Mesenchymal stem cell (in vitro differentiated cells and primary cell): ENCODE results near the gene RNU5D-1.
A peak's percentile ranks its signal among the peaks of the same experiment; 100 is the strongest.

Experiments used
- DNase-seq: peaks from one replicate; pipeline ENCODE4 v3.0.0-alpha.2; 2013
- H2AFZ ChIP-seq: one replicate; pipeline ENCODE4 v1.6.1; 2013; ENCODE audit warnings: low read depth, mild to moderate bottlenecking, control low read depth, inconsistent platforms, low read length, moderate library complexity
- H2AK5ac ChIP-seq: 2 replicates; pipeline ENCODE4 v1.6.1; 2013; ENCODE audit warnings: low read length, moderate library complexity, mild to moderate bottlenecking, inconsistent platforms; ENCODE audit not compliant: severe bottlenecking
- H2BK120ac ChIP-seq: one replicate; pipeline ENCODE4 v1.6.1; 2013; ENCODE audit warnings: low read depth, mild to moderate bottlenecking, inconsistent platforms, low read length, moderate library complexity
- H2BK12ac ChIP-seq, 2 experiments: one replicate each; pipeline ENCODE4 v1.6.1; 2013; ENCODE audit warnings: inconsistent platforms in 2 of 2, low read length in 2 of 2, mild to moderate bottlenecking in 2 of 2, moderate library complexity in 2 of 2, control low read depth in 1 of 2
- H2BK15ac ChIP-seq: one replicate; pipeline ENCODE4 v1.6.1; 2013; ENCODE audit warnings: mild to moderate bottlenecking, low read depth, inconsistent platforms; ENCODE audit not compliant: poor library complexity, severe bottlenecking
- H2BK5ac ChIP-seq: 2 replicates; pipeline ENCODE4 v1.6.1; 2013; ENCODE audit warnings: low read depth, mild to moderate bottlenecking, low read length, control low read depth, inconsistent platforms; ENCODE audit not compliant: poor library complexity, severe bottlenecking
- H3K14ac ChIP-seq, 2 experiments: one replicate each; pipeline ENCODE4 v1.6.1; 2013; ENCODE audit warnings: inconsistent platforms in 2 of 2, low read length in 2 of 2, control low read depth in 1 of 2, mild to moderate bottlenecking in 1 of 2, moderate library complexity in 1 of 2
- H3K18ac ChIP-seq, 2 experiments: one replicate each; pipeline ENCODE4 v1.6.1; 2013; ENCODE audit warnings: inconsistent platforms in 2 of 2, low read length in 2 of 2, control low read depth in 1 of 2, low read depth in 1 of 2, mild to moderate bottlenecking in 1 of 2
- H3K23ac ChIP-seq, 2 experiments: one replicate each; pipeline ENCODE4 v1.6.1; 2013; ENCODE audit warnings: inconsistent platforms in 2 of 2, low read length in 2 of 2, mild to moderate bottlenecking in 2 of 2, moderate library complexity in 2 of 2, control low read depth in 1 of 2
- H3K27ac ChIP-seq: 2 replicates; pipeline ENCODE4 v1.5.1; 2013; ENCODE audit warnings: mild to moderate bottlenecking, moderate library complexity, low read length, control low read depth, inconsistent platforms; ENCODE audit not compliant: poor library complexity, severe bottlenecking
- H3K27me3 ChIP-seq, 2 experiments: 2 replicates each; pipeline versions ENCODE4 v1.6.1 to v1.7.0; 2013; ENCODE audit warnings: low read length in 2 of 2, mild to moderate bottlenecking in 2 of 2, moderate library complexity in 2 of 2, control low read depth in 1 of 2, inconsistent platforms in 1 of 2; ENCODE audit not compliant: control insufficient read depth in 1 of 2, insufficient read depth in 1 of 2
- H3K36me3 ChIP-seq, 2 experiments: 2 replicates each; pipeline versions ENCODE4 v1.6.1 to v1.7.0; 2013; ENCODE audit warnings: low read length in 2 of 2, control low read depth in 1 of 2, inconsistent platforms in 1 of 2, low read depth in 1 of 2, mild to moderate bottlenecking in 1 of 2; ENCODE audit not compliant: insufficient read depth in 2 of 2, control insufficient read depth in 1 of 2
- H3K4ac ChIP-seq, 2 experiments: one replicate each; pipeline ENCODE4 v1.6.1; 2013; ENCODE audit warnings: inconsistent platforms in 2 of 2, low read length in 2 of 2, mild to moderate bottlenecking in 2 of 2, moderate library complexity in 2 of 2, control low read depth in 1 of 2, low read depth in 1 of 2
- H3K4me1 ChIP-seq: 2 replicates; pipeline ENCODE4 v1.6.1; 2013; ENCODE audit warnings: low read depth, low read length, control low read depth; ENCODE audit not compliant: control insufficient read depth, insufficient read depth
- H3K4me2 ChIP-seq: 2 replicates; pipeline ENCODE4 v1.6.1; 2013; ENCODE audit warnings: low read length, mild to moderate bottlenecking, inconsistent platforms; ENCODE audit not compliant: poor library complexity, severe bottlenecking
- H3K4me3 ChIP-seq, 2 experiments: 2 replicates each; pipeline versions ENCODE4 v1.5.1 to v1.7.0; 2013; ENCODE audit warnings: low read length in 2 of 2, mild to moderate bottlenecking in 2 of 2, control low read depth in 1 of 2, low read depth in 1 of 2; ENCODE audit not compliant: insufficient read depth in 1 of 2
- H3K79me1 ChIP-seq: replicated peaks from 2 replicates; pipeline ENCODE4 v1.6.1; 2013; ENCODE audit warnings: mild to moderate bottlenecking, control low read depth, low read length, inconsistent platforms; ENCODE audit not compliant: poor library complexity, severe bottlenecking
- H3K9ac ChIP-seq: 2 replicates; pipeline ENCODE4 v1.7.0; 2013; ENCODE audit warnings: mild to moderate bottlenecking, low read length, moderate library complexity
- H3K9me3 ChIP-seq: 2 replicates; pipeline ENCODE4 v1.7.0; 2013; ENCODE audit warnings: mild to moderate bottlenecking, low read length; ENCODE audit not compliant: control insufficient read depth
- H4K8ac ChIP-seq: one replicate; pipeline ENCODE4 v1.6.1; 2013; ENCODE audit warnings: inconsistent platforms, mild to moderate bottlenecking, low read length, moderate library complexity
- H4K91ac ChIP-seq: one replicate; pipeline ENCODE4 v1.6.1; 2013; ENCODE audit warnings: mild to moderate bottlenecking, low read length, inconsistent platforms
- WGBS: methylation state at CpG from one replicate; pipeline ENCODE4 v1.1.7; 2013; ENCODE audit warnings: mixed read lengths; 5-methylcytosine and 5-hydroxymethylcytosine counted together

The RNU5D-1 gene

DNA sequence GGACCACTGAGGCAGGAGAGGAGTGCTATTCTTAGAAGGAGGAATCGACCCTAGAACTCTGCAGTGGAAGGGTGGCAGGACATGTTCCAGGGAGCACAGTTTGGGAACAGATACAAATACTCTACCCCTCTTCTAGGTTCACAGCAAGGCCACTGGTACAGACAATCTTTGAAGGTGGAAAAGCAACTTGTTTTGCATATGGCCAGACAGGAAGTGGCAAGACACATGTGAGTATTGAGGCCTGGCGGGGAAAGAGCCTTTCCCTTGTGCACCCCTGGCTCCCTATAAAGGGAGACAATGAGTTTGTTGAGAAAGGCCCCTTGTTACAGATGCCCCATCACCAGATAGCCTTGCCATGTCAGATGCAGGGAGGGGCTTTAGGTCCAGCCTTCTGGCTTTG, 26.4 kb upstream of the RNU5D-1 start:
- Histone ChIP-seq H3K9ac (no peak overlapping the region), H3K4me1 (no peaks in the 10 kb centered on the region), H2BK120ac (no peak overlapping the region), H4K91ac (no peak overlapping the region), H2BK12ac (no peak overlapping the region), H3K4ac (no peak overlapping the region), H2AFZ (no peak overlapping the region), H3K23ac (no peak overlapping the region), H3K27ac (no peak overlapping the region), H3K36me3 (peaks cover 39 to 48% of the 10 kb centered on the region in 2 experiments), H3K9me3 (no peaks in the 10 kb centered on the region), H3K14ac (no peak overlapping the region), H3K27me3 (no peaks in the 10 kb centered on the region), H2AK5ac (no peak overlapping the region), H3K4me3 (no peak overlapping the region), H3K79me1 (peaks cover 6% of the 10 kb centered on the region), H3K18ac (no peak overlapping the region), H4K8ac (no peak overlapping the region), H2BK15ac (no peak overlapping the region), H3K4me2 (no peak overlapping the region), H2BK5ac (no peak overlapping the region)
- no peak for DNase-seq
- 100% methylated on average over 2 of the region's 2 CpGs for WGBS

DNA sequence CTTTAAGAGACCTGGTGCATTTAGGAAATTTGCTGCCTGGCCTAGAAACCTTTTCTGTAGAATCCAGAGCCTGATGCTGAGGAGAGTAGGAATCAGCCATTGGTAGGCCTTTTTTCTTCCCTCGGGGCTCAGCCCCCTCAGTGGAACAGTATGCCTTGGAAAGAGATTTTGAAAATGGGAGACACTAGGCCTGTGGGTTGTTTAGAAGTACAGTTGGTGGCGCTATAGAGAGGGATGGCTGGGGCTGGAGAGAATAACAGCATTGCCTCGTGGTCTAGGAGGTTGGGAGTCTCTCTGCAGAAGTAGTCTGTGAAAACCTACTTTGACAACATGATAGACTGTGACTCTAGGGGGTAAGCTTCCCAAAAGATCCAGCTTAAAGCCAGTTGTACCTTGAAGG, 16.9 kb upstream of the RNU5D-1 start:
- H3K9ac ChIP-seq: no peak overlapping the region
- no peaks in the 10 kb centered on the region for H3K9me3 ChIP-seq
- H3K4me3 ChIP-seq: no peak overlapping the region
- no peak for DNase-seq
- 90% methylated on average over 3 of the region's 3 CpGs for WGBS
- H3K27ac ChIP-seq: no peak overlapping the region
- H3K27me3 ChIP-seq: no peaks in the 10 kb centered on the region
- H3K23ac ChIP-seq: no peak overlapping the region
- no peak overlapping the region for H2AK5ac ChIP-seq
- peaks cover 31% of the 10 kb centered on the region for H3K79me1 ChIP-seq
- no peak overlapping the region for H3K14ac ChIP-seq
- no peaks in the 10 kb centered on the region for H3K4me1 ChIP-seq
- H4K91ac ChIP-seq: no peak overlapping the region
- H2BK120ac ChIP-seq: no peak overlapping the region
- no peak overlapping the region for H2AFZ ChIP-seq
- H3K4ac ChIP-seq: no peak overlapping the region
- no peak overlapping the region for H2BK5ac ChIP-seq
- H2BK15ac ChIP-seq: no peak overlapping the region
- no peak overlapping the region for H4K8ac ChIP-seq
- no peak overlapping the region for H3K18ac ChIP-seq
- H3K4me2 ChIP-seq: no peak overlapping the region
- H2BK12ac ChIP-seq: no peak overlapping the region
- H3K36me3 ChIP-seq: peaks cover 6 to 23% of the 10 kb centered on the region in 2 experiments

DNA sequence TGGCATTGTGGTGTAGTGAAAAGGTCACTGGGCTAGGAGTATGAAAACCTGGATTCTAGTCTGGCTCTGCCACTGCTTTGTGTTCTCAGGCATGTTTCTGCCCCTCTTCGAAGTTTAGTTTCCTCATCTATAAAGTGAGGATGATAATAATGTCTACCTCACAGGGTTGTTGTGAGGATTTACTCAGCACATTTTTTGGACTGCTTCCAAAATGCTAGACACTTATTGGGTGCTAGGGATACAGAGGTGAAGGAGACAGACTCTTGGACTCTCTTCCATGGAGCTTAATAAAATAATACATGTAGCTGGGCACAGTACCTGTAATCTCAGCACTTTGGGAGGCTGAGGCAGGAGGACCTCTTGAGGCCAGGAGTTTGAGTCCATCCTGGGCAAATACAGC, 12.2 kb upstream of the RNU5D-1 start:
- Histone ChIP-seq H3K4me3 (no peak overlapping the region), H3K4ac (no peak overlapping the region), H3K4me2 (no peak overlapping the region), H3K36me3 (peaks cover 0 to 10% of the 10 kb centered on the region in 2 experiments), H3K9me3 (no peaks in the 10 kb centered on the region), H3K79me1 (peaks cover 33% of the 10 kb centered on the region), H3K9ac (no peak overlapping the region), H2AK5ac (no peak overlapping the region), H3K27ac (no peak overlapping the region), H4K8ac (peak overlapping the region; percentile 4), H2BK15ac (no peak overlapping the region), H2BK5ac (no peak overlapping the region), H3K18ac (no peak overlapping the region), H3K27me3 (no peaks in the 10 kb centered on the region), H3K23ac (no peak overlapping the region), H2AFZ (no peak overlapping the region), H3K4me1 (peaks cover 6% of the 10 kb centered on the region), H3K14ac (no peak overlapping the region), H2BK120ac (no peak overlapping the region), H4K91ac (no peak overlapping the region), H2BK12ac (no peak overlapping the region)
- WGBS: 100% methylated on average over 1 of the region's 1 CpG
- DNase-seq: no peak

DNA sequence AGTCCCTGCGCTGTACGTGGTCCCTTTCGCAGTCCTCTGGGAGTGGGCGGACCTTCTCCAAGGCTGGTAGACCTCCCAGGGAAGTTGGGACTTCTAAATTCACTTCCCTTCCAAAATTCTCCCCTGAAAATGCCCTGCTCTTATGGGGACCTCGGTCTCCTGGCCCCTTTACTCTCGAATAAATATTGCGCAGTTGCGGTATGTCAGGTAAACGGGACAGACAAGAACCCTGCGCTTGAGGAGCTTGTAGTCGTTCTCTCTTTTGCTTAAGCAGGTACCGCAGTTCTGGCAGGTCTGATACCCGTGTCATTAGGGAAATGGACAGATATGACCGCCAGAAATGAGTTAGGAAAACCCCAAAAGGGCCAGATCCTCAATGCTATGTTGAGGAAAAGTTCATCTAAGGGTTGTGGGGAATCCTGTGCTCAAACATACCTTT, 9.2 kb upstream of the RNU5D-1 start:
- Histone ChIP-seq H3K9ac (peak overlapping the region; percentile 96), H2AFZ (peak overlapping the region; percentile 94), H2BK12ac (no peak overlapping the region)

More for the DNA sequence above, 9.2 kb upstream of the RNU5D-1 start:
- peaks cover 6% of the 10 kb centered on the region for H3K4me1 ChIP-seq
- H4K8ac ChIP-seq: no peak overlapping the region
- H4K91ac ChIP-seq: no peak overlapping the region
- H3K23ac ChIP-seq: peak overlapping the region in 1 of 2 experiments; percentile 37
- no peaks in the 10 kb centered on the region for H3K9me3 ChIP-seq
- no peaks in the 10 kb centered on the region for H3K36me3 ChIP-seq
- no peak overlapping the region for H3K4ac ChIP-seq
- H3K27me3 ChIP-seq: no peaks in the 10 kb centered on the region
- WGBS: 2% methylated on average over 14 of the region's 14 CpGs
- no peak overlapping the region for H2AK5ac ChIP-seq
- H3K27ac ChIP-seq: no peak overlapping the region
- H3K79me1 ChIP-seq: peaks cover 22% of the 10 kb centered on the region
- no peak overlapping the region for H2BK120ac ChIP-seq
- no peak overlapping the region for H2BK15ac ChIP-seq
- H3K18ac ChIP-seq: no peak overlapping the region
- no peak for DNase-seq
- H3K4me2 ChIP-seq: peak overlapping the region; percentile 91
- H2BK5ac ChIP-seq: no peak overlapping the region
- H3K4me3 ChIP-seq: peak overlapping the region; percentile 65 to 99
- no peak overlapping the region for H3K14ac ChIP-seq
